Pancreas (tissue), 10 donors: ENCODE measurements around the gene GPR75. TPM values are rescaled to one million over a fixed set of nuclear protein-coding genes. Genes with fewer than 3 reads are reported as not detected.

Source experiments
- ATAC-seq, 4 donors: fragments of 200-7000 bp; cut with Tn5 transposase; one replicate each; pipeline versions ENCODE4 v1.8.0 to v1.9.1; 2020; ENCODE audit warnings: mild to moderate bottlenecking in 4 of 4, moderate library complexity in 4 of 4
- DNase-seq, 6 donors: peaks; one replicate each; pipeline ENCODE4 v3.0.0-alpha.2; 2020
- FAIRE-seq: peaks from 2 replicates; lab custom pipeline; 2012; peaks lifted over from hg19 to GRCh38; lab: Jason Lieb, UNC
- H3K27ac ChIP-seq, 4 donors: fragments of 200-600 bp; sonication (generic); 1 replicate in 3 of 4; 2 replicates in 1 of 4; pipeline versions ENCODE4 v1.5.0 to v1.8.0; 2020
- H3K27me3 ChIP-seq, 4 donors: fragments of 200-600 bp; one replicate each; pipeline ENCODE4 v1.8.0; 2021
- H3K36me3 ChIP-seq, 3 donors: fragments of 200-600 bp; sonication (generic) in 1 of 3; one replicate each; pipeline versions ENCODE4 v1.5.0 to v1.8.0; 2020 to 2021
- H3K4me1 ChIP-seq, 3 donors: fragments of 200-600 bp; one replicate each; pipeline ENCODE4 v1.8.0; 2021
- H3K4me3 ChIP-seq, 4 donors: fragments of 200-600 bp; sonication (generic) in 2 of 4; one replicate each; pipeline versions ENCODE4 v1.5.0 to v1.8.0; 2020 to 2021
- H3K9me3 ChIP-seq, 4 donors: fragments of 200-600 bp; one replicate each; pipeline ENCODE4 v1.8.0; 2021
- WGBS, 2 donors: extraction: QIAGEN DNeasy Blood & Tissue Kit; methylation state at CpG; one replicate each; pipeline ENCODE4 v1.1.7; 2013; 5-methylcytosine and 5-hydroxymethylcytosine counted together
- intact Hi-C, 3 donors: fragments of 100-400 bp; cut with DNase I; formaldehyde crosslinking; loops; one replicate each; pipeline versions ENCODE4 v1.11.1 to v1.14.2; 2022
- polyA plus RNA-seq, 2 donors: library from polyadenylated mRNA; stranded (reverse); fragments of 200-250 nt; gene quantifications; one replicate each; pipeline ENCODE4 v1.2.3, GENCODE V29; 2013
- total RNA-seq, 6 donors: library from RNA; stranded (reverse); fragmentation: NEBNext Ultra II Directional in 4 of 6; extraction: Animal tissue kit (Norgen Biotek cat#: 25700) in 4 of 6; gene quantifications; one replicate each; pipeline versions ENCODE4 v1.2.1 to v1.2.4, GENCODE V29; 2021 to 2023
- TF ChIP-seq, protein P1 (sequence below), 4 donors: fragments of 200-600 bp; sonication (generic) in 3 of 4; IDR thresholded peaks; one replicate each; pipeline versions ENCODE4 v1.5.0 to v1.8.0; 2021; ENCODE audit warnings: antibody characterized with exemption in 4 of 4
- donor health status: healthy with polysubstance abuse.
- donor health status: DM: no; HTN: no; CAD: no; lungs with moderate emphysema.
- donor health status: DM: no; HTN: no; CAD: no.
- donor health status: control.
- donor health status: control.
- donor health status: Bipolar disorder and iron deficiency.
- donor health status: DM: yes; HTN: yes; CAD: no.
- donor health status: DM: no; HTN: no; CAD: no.
- donor health status: DM: no; HTN: no; CAD: no.
- donor health status: DM: yes; HTN: yes; CAD: no.

Gene GPR75
- 1 to 10 TPM; 1.1 to 1.9 (median 1.6) TPM for total RNA-seq
- 1 to 10 TPM; 1.3 to 1.5 TPM for polyA plus RNA-seq

DNA sequence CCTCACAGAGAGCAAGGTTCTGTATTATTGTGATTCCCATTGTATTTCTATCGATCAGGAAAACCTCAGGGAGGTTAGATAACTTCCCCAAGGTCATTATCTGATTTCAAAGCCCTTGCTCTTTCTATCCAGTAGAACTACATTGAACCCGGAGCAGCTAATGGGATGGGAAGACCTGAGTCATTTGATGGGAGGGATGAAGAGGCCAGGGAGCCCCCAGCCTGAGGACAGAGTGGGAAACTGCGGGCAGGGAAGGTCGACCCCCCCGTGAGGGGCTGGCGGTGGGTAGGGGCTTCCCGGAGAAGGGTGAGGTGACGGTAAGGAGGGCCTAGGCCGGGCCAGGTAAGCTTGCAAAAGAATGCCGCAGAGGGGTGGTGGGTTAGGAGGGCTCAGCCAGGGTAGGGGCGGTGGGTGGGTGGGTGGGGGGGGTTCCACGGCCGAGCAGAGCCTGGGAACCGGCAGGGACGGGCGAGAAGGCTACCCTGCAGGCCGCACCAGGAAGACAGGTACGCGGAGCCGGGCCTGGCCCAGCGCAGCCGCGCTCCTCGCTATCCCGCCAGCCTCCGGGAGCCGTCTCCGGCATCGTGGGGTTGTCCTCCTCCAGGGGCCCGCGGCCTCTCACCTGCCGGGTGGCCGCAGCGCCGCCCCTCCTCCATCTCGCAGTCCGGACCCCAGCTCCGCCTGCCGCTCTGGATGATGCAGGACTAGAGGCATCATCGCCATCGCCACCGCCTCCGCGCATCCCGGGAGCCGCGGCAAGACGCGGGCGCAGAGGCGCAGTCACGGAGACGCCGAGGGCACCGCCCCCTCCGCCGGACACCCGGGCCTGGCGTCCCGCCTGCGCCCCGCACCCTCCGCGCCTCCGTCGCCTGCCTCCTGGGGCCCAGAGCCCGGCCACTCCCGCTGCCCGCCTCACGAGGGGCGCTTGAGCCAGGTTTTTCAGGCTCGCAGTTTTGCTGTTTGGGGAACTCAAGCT is at the start of gene GPR75:
GPR75 (minus strand) TSS at position 762 of the 976 bp plus-strand sequence. CDS start 5,211 bp downstream, outside the sequence.
- Histone ChIP-seq H3K36me3 (peaks cover 0 to 3% (median 0%) of the 10 kb centered on the region in 3 donors), H3K27ac (peak within 1 kb of the TSS in 3 of 4 donors; percentile 39 to 52 (median 39)), H3K4me1 (no peaks in the 10 kb centered on the region), H3K27me3 (no peaks in the 10 kb centered on the region), H3K9me3 (no peaks in the 10 kb centered on the region), H3K4me3 (peak within 1 kb of the TSS; percentile 16 to 44 (median 30))
- TF ChIP-seq, protein P1, sequence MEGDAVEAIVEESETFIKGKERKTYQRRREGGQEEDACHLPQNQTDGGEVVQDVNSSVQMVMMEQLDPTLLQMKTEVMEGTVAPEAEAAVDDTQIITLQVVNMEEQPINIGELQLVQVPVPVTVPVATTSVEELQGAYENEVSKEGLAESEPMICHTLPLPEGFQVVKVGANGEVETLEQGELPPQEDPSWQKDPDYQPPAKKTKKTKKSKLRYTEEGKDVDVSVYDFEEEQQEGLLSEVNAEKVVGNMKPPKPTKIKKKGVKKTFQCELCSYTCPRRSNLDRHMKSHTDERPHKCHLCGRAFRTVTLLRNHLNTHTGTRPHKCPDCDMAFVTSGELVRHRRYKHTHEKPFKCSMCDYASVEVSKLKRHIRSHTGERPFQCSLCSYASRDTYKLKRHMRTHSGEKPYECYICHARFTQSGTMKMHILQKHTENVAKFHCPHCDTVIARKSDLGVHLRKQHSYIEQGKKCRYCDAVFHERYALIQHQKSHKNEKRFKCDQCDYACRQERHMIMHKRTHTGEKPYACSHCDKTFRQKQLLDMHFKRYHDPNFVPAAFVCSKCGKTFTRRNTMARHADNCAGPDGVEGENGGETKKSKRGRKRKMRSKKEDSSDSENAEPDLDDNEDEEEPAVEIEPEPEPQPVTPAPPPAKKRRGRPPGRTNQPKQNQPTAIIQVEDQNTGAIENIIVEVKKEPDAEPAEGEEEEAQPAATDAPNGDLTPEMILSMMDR (IDR thresholded peaks at IDR 0.05), result no peak
- peak; percentile 84 to 92 (median 90) for ATAC-seq
- DNase-seq, result peak; percentile 25 to 79 (median 54)
- 20 to 38% methylated on average over 60 to 72 of the region's 72 CpGs for WGBS, 2 donors
- intact Hi-C loops, result no loop called here
- FAIRE-seq, result no peak

- Histone ChIP-seq H3K4me3 (no peak overlapping the region), H3K4me1 (peaks cover 0 to 4% (median 0%) of the 10 kb centered on the region in 3 donors), H3K27me3 (no peaks in the 10 kb centered on the region), H3K36me3 (peaks cover 5 to 32% (median 5%) of the 10 kb centered on the region in 3 donors), H3K9me3 (no peaks in the 10 kb centered on the region), H3K27ac (no peak overlapping the region)
- no peak for DNase-seq
- FAIRE-seq, result no peak
- TF ChIP-seq, protein P1 (IDR thresholded peaks at IDR 0.05), result no peak
- WGBS, 2 donors, result 80 to 92% methylated on average over 1 of the region's 1 CpG
- intact Hi-C loops, result no loop called here
- no peak for ATAC-seq
Observed at GRCh38 chr2:53907582-53907981, 47.8 kb upstream of the GPR75 start.

GRCh38 chr2:53905396-53905795 is 45.6 kb upstream of the GPR75 start:
- Histone ChIP-seq H3K4me1 (peaks cover 0 to 4% (median 0%) of the 10 kb centered on the region in 3 donors), H3K4me3 (no peak overlapping the region), H3K9me3 (no peaks in the 10 kb centered on the region), H3K36me3 (peaks cover 5 to 46% (median 5%) of the 10 kb centered on the region in 3 donors), H3K27ac (no peak overlapping the region), H3K27me3 (no peaks in the 10 kb centered on the region)
- TF ChIP-seq, protein P1 (IDR thresholded peaks at IDR 0.05), result no peak
- intact Hi-C loops, result no loop called here
- no peak for ATAC-seq
- FAIRE-seq, result no peak
- WGBS, 2 donors, result 93 to 96% methylated on average over 9 of the region's 9 CpGs
- DNase-seq, result no peak

DNA sequence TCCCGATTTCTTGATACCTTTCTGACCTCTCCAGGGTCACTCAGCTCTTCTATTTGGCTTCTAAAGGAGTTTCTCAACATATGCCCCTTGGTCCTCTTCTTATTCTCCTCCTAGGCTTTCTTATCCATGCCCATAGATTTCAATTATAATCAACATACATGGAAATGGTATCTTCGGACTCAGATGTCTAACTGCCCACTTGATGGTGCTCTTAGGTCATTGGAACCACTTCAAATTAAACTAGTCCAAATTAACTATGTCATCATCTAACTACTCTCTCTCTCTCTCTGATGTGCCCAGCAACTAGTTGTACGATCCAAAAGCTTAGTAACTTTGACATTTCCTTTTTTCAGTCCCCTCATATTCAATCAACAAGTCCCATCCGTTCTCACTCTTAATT is 43.2 kb upstream of the GPR75 start:
- Histone ChIP-seq H3K4me3 (no peak overlapping the region), H3K9me3 (no peaks in the 10 kb centered on the region), H3K4me1 (peaks cover 0 to 4% (median 0%) of the 10 kb centered on the region in 3 donors), H3K27ac (no peak overlapping the region), H3K27me3 (no peaks in the 10 kb centered on the region), H3K36me3 (peaks cover 0 to 56% (median 5%) of the 10 kb centered on the region in 3 donors)
- no peak for DNase-seq
- 70 to 73% methylated on average over 4 of the region's 4 CpGs for WGBS, 2 donors
- TF ChIP-seq, protein P1 (IDR thresholded peaks at IDR 0.05), result no peak
- intact Hi-C loops, result no loop called here
- ATAC-seq, result no peak
- no peak for FAIRE-seq
